Endometrium (tissue), 2 donors: ENCODE measurements around the gene IL6R.

ENCODE experiments used
- FAIRE-seq: peaks from 2 replicates; lab custom pipeline; 2012; peaks lifted over from hg19 to GRCh38; lab: Jason Lieb, UNC
- donor health status: control.
- donor health status: control.

IL6R gene

GRCh38 chr1:154427173-154428139, 22.3 kb downstream of the IL6R start:
- FAIRE-seq, result peak; percentile 75

- no peak for FAIRE-seq
These were observed 24.0 kb downstream of the IL6R start for GRCh38 chr1:154429118-154429517.

- FAIRE-seq, result no peak
These were observed 24.9 kb downstream of the IL6R start for GRCh38 chr1:154429841-154430611.

- no peak for FAIRE-seq
These were observed 25.8 kb downstream of the IL6R start for GRCh38 chr1:154430903-154431302.

GRCh38 chr1:154431586-154432373, 26.6 kb downstream of the IL6R start:
- FAIRE-seq, result no peak

DNA sequence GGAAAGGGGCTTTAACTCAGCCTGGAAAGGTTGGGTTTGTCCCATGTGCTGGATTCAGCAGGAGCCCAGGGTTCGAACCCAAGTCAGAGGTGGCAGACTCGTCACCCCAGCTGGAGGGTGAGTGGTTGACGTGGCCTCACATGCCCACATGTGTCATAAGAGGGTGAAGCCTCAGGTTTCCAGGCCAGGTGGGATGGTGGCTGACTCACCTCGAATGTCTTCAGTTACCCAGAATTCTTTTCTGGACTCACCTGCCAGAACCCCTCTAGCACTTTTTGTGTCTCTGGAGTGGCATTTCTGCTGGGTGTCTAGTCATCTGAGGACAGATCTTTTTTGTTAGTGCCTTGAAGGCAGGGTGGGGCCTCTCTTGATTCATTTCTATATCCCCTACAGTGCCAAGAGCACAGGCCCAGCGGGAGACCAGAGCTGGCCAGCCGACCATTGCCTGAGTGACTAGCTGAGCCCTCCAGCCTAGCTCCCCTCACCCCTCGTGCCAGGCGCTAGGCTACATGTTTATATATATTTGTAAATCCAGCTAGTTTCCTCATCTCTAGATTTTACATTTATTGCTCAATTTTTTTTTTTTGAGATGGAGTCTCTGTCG, 28.1 kb downstream of the IL6R start:
- FAIRE-seq, result no peak

GRCh38 chr1:154434346-154435085, 29.4 kb downstream of the IL6R start:
- FAIRE-seq, result no peak

DNA sequence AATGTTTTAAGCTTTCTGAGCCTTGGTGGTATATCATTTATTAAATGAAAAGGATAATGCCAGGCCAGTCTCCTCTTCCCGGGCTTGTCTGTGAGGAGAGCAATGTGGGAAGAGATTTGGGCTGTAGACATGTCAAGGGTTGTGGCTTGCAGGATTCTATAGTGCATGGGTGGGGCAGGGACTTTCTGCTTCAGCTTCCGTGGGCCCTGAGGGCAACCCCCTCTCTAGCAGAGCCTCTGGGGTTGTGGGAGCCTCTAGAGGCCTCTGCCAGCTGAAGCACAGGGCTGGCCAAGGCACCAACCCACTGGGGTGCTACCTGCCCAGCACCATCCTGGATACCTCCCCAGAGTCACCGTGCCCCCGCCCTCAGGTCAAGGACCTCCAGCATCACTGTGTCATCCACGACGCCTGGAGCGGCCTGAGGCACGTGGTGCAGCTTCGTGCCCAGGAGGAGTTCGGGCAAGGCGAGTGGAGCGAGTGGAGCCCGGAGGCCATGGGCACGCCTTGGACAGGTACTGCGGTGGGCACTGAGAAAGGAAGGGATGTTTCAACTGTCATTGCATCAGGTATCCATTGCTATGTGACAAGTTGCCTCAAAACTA, 30.6 kb downstream of the IL6R start:
- FAIRE-seq, result no peak

GRCh38 chr1:154436433-154436832, 31.3 kb downstream of the IL6R start:
- FAIRE-seq, result no peak

GRCh38 chr1:154440036-154440804, 35.1 kb downstream of the IL6R start:
- FAIRE-seq, result no peak

DNA sequence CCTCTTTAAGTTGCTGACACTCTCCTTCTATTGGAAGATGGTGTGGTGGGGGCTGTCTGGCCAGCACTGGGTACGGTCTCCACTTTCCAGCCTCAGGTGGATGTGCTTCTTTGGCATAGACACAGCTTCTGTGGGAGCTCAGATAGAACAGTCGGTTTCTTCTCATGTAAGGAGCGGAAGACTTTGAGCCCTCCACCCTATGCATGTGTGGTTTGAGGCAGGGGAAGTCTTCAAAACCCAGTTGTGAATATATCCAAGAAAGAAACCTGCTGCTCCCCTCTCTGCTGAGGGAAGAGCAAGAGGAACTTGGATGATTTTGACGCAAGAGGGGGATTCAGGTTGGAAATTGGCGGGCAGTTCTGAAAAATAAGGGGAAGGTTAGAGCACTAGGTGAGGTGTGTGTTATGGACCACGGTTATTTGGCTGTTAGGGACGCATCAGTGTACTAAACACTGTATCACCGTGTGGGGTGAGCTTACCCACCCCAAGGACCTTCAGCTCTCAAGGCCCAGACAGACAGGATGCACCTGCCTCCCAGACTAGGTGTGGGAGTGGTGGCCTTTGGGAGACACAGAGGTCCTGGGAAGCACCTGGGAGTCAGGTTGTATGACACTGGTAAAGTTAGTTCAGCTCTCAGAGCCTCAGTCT, 36.2 kb downstream of the IL6R start:
- FAIRE-seq, result no peak

GRCh38 chr1:154442006-154442740, 37.0 kb downstream of the IL6R start:
- FAIRE-seq, result no peak

DNA sequence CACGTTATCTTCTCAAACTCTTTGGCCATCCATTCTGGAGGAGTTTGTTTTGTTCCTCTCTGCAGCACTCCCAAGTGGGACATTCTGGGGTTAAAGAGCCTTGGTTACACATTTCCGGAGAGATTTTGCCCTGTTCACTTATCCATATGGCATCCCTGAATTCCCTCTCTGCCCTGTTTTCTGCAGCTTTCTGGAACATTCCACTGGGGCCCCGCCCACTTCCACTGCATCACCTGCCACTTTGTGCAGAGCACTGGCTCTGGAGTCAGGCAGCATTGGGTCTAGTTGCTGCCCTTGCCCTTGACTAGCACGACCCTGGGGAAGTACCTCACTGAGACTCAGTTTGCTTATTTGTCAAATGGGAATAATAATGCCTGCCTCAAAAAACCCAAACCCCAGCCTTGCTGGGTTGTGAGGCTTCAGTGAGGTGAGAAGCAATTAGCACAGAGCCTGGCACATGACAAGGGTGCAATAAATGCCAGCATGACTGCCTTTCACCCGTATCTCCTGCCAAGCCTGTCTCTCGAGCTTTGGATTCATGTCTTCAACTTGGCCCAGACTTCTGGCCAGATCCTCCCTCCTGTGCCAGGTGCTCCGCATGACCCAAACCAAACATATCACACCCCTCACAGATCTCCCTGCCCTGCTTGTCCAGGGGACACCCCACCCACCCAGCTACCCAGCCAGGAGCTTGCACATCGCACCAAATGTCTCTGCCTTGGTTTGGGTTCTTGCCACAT, 38.3 kb downstream of the IL6R start:
- FAIRE-seq, result no peak

- FAIRE-seq, result no peak
These were observed 39.9 kb downstream of the IL6R start for GRCh38 chr1:154445040-154445472.

DNA sequence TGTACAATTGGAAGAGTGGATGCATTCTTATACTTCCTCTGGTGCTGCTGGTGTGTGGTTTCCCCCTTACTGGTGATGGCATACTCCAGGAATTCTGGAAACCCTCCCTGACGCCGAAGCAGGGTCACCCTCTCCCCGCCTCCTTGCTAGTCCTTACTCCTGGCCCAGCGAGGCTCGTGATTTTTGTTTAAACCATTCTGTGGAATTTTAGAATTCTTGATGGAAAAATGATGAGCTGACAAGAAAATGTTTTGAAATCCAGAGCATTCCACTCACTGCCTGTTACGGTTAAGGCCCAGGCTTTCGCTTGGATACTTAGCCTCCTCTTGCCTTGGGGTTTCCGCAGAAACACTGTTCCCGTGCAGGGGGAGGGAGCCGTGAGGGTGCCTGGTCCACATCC, 41.1 kb downstream of the IL6R start:
- peak; percentile 35 for FAIRE-seq

GRCh38 chr1:154446789-154447188, 41.6 kb downstream of the IL6R start:
- no peak for FAIRE-seq

DNA sequence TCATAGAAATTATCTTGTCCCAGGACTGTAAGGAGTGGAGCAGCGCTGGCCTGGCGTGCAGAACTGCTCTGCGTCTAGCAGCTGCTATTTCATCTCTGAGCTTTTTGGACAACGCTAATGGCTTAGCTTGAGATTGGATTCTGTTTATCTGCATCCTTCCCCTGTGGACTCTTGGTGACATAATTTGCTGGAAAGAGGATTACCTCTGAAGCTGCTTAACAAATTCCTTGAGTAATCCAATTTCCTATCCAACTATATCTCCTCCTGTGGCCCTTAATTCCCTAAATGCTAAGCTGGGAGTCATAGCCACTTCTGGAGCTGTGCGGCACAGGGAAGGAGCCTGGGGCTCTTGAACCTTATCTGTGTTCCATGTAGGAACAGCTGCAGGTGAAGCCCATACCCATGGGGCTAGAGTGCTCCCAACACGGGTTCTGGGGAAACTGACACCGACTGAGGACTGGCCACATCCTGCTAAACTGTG, 43.2 kb downstream of the IL6R start:
- no peak for FAIRE-seq

GRCh38 chr1:154453161-154453560, 48.0 kb downstream of the IL6R start:
- no peak for FAIRE-seq
